Activated CD4-positive, alpha-beta T cell treated with anti-CD3 and anti-CD28 coated beads for 4 hours (primary cell): ENCODE measurements around the gene HIVEP2.

ENCODE experiments used
- DNase-seq, 2 donors: peaks; one replicate each; pipeline ENCODE4 v3.0.0-alpha.2; 2020

Gene HIVEP2

DNA sequence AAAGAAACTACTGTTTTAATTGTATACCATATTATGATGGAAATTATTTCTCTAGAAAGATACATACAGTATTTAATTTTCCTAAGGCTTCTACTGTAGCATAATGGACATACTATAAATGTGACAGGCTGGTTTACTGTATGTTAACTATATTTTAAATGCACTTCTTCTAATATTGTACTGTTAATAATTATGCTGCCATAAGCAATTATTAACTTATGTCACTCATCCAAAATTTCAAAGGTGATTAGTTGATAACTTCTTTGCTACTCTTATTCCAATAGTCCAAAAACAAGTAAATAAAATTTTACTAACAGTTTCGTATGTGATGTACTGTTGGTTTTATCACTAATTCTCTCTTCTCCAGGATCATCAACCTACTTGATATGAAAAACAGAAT, 28.1 kb downstream of the HIVEP2 start:
- no peak for DNase-seq

DNA sequence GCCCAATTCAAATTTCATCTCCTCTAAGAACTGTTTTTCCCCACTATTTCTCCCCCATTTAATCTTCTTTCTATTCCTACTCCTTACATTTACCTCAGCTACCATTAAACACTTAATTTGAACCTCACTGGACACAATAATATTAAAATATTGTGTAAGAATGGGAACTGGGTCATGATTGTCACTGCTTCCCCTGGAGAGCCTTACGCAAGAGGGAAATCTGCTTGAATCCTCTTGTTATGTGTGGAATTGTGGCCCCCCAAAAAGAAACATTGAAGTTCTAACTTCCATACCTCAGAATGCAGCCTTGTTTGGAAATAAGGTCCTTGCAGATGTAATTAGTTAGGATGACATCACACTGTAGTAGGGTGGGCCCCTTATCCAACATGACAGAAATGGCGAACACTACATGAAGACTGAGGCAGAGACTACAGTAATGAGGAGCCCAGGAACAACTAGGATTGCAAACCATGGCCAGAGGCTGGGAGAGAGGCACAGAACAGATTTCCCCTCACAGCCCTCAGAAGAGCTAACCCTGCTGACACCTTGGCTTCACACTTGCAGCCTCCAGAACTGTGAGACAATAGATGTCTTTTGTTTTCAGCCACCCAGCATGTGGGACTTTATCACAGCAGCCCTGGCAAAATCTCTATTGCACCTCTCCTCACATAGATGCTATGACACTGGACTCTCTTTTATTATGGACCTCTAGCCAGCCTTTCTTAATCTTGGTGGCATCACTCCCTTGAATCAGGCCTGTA, 29.9 kb downstream of the HIVEP2 start:
- no peak for DNase-seq

- DNase-seq = no peak
Observed at GRCh38 chr6:142914369-142914768, 30.6 kb downstream of the HIVEP2 start.

GRCh38 chr6:142913511-142914047, 31.4 kb downstream of the HIVEP2 start:
- peak; percentile 68 to 70 for DNase-seq

- DNase-seq = no peak
Observed at GRCh38 chr6:142913036-142913510, 31.9 kb downstream of the HIVEP2 start.

- no peak for DNase-seq
Observed at GRCh38 chr6:142912125-142912524, 32.9 kb downstream of the HIVEP2 start.

- DNase-seq = no peak
Observed at GRCh38 chr6:142911430-142911829, 33.5 kb downstream of the HIVEP2 start.

- DNase-seq = no peak
Observed at GRCh38 chr6:142909686-142910085, 35.3 kb downstream of the HIVEP2 start.

DNA sequence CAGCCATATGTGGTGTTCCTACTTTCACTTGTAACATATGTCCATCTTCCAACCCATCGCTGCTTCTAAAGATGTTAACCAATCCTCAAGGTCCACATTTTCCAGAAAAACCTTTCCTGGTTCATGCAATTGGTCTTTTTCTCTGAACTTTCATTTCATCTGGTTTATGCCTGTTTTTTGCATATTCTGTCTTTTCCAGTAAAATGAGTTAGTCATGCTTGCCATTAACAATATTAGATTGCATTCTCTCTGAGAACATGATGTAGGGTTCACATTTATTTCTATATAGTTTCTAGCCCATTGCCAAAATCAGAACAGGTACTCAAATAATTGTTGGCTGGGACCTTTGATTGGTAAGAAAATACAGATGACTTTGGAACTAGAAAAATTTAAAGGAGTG, 36.7 kb downstream of the HIVEP2 start:
- no peak for DNase-seq

- peak in 1 of 2 donors; percentile 28 for DNase-seq
Observed at GRCh38 chr6:142907544-142907943, 37.4 kb downstream of the HIVEP2 start.

DNA sequence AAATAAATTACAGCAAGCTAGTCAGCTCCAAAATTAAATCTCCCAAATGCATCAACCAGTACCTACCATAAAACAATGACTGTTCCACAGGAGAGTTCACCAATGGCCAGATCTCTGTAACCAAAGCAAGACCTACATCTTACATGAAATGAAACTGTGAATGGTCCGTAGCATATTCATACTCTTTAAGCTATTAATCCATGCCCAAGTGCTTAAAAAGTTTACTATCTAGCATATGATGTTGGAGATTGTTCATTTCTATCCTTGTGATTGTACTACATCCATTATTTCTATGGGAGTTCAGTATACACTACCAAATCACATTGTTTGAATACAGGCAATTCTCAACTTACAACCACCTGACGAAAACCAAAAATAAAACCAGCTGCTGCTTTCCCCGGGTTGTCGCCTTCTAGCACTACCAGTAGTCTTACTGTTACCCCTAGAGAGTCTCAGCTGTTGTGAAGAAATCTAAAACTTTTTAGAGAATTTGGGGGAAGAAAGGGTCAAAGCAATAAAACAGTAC, 38.0 kb downstream of the HIVEP2 start:
- no peak for DNase-seq

DNA sequence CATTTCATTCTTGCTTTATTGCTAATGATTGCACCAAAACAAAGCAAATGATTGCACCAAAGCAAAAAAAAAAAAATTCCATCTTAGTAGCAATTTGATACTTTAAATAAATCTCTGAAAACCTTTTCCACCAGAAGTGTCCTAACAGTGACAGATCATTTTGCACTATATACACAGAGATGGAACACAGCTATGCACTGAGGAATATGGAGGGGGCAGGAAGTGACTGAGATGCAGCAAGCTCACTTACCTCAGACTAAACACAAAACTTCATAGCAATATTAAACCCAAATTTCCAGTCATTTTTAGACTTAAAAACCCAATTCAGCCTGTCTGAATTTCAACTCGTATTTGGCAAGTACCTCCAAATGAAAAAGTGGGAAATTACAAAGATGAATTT, 41.2 kb downstream of the HIVEP2 start:
- no peak for DNase-seq

GRCh38 chr6:142902636-142903053, 42.3 kb downstream of the HIVEP2 start:
- DNase-seq = peak; percentile 54 to 60

DNA sequence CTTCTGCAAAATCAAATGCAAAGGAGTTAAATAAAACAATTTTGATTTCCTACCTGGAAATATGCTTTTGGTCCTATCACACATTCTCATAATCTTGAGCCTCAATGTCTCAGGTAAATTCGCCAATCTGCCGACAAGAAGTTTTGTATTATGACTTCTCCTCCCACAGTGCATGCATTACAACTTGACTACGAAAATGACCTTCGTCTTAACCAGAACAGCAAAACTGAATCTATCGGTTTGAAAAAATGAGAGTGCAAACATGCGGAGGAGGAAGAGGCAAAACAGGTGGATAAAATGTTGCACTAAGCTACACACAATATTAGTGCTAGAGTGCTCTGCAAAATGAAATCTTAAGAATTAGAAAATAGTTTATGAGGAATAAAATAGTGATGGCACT, 43.4 kb downstream of the HIVEP2 start:
- no peak for DNase-seq

DNA sequence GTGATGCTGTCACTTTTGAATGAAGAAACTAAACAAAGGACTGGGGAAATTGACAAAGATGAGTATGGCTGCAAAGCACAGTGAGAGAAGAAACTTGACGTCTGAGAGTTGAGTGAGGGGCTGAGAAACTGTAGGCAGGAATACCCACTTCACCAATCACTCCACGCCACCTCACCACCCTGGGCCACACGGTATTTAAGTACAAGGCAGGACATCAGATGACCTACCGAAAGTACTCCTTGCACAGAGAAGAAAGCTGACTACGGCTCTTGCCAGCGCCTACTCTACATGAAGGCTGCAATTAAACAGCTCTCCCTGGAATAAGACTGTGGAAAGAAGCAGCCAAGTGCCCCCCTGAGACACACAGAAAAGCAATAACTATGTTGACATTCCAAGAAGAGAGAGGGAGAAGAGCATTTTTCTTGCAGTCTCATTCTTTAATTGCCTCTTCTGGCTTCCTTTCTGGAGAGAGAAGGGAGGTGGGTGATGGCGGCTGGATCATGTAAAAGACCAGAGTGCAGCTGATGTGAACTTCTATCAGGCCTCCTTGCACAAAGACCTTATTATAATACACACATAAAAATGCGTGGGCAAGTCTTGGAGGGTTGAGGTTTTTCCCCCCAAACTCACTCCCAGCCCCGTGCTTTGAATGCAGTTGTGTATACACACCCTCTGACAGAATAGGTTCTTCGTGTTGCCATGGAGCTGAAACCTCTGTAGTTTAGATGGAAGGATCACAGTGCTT, 44.6 kb downstream of the HIVEP2 start:
- DNase-seq = no peak

DNA sequence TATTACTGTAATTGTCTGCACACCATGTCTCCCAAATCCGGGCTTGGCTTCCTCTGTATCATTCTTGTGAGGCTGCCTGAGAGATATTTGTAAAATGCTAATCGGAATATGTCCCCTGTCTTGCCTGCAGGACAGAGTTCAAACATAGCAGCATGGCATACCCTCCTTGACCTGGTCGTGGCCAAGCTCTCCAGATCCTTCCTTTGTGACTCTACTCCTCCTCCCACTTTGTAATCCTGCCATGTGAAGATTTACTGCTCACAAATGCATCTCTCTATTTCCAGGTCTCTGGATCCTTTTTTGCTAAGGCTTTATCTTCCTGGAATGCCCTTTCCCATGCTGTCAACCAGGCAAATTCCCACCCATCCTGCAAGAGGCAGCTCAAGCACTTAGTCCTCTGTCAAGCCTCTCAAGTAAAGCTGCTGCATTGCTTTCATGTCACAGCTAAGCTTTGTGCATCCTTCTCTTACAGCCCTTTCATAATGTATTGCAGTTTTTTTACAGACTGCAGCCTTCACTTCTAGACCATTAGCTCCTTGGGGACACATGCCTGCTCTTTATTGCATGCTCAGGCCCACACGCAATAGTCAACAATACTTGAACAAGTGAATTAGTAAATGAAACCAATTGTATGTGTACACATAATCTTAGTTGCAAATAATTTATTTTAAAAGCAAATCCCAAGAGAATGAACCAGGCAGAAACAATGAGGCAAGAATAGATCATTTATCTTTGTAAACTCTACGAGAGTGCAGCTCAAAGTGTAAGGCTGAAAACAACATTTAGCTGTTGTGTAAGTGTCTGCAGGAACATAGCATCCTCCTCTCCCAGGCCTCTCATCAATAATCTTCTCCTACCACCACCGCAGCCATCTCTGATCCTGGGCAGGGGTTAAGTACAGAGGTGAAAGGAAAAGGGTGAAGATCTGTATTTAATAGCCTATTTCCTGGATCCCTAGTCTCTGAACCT, 45.8 kb downstream of the HIVEP2 start:
- no peak for DNase-seq

- no peak for DNase-seq
Observed at GRCh38 chr6:142897659-142898058, 47.3 kb downstream of the HIVEP2 start.

GRCh38 chr6:142896732-142897131, 48.2 kb downstream of the HIVEP2 start:
- no peak for DNase-seq

- DNase-seq = no peak
Observed at GRCh38 chr6:142893088-142893487, 51.9 kb downstream of the HIVEP2 start.

DNA sequence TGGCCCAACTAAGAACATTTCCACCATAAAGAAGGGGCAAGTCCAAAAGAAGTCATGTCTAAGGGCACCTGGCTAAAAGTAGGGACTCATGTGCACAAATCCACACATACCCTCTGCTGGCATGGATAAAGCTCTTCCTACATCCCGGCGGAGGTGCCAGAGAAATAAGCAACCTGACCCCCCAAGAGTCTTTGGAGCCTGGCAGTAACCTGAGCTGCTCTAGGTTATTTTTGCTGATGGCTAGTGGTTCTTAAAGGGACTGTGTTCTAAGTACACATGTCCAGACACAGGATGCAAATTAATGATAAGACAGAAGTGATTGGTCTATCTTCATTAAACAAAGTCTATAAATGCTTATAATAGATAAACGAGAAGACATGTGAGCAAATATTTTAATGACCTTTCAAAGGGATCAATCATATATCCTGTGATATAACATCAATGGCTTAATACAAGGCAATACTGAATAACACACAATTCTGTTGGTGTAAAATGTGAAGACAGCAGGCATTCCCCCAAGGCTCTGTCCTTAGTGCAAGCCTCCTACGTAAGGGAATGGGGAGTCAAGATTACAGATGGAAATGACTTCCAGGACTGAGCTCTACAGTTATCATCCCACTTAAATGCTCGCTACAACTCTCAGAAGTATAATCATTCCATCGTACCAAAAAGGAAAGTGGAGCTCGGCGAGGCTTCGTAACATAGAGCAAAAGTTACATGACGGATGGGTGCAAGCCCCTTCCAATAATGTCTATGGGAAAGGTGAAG, 52.5 kb downstream of the HIVEP2 start:
- DNase-seq = no peak

DNA sequence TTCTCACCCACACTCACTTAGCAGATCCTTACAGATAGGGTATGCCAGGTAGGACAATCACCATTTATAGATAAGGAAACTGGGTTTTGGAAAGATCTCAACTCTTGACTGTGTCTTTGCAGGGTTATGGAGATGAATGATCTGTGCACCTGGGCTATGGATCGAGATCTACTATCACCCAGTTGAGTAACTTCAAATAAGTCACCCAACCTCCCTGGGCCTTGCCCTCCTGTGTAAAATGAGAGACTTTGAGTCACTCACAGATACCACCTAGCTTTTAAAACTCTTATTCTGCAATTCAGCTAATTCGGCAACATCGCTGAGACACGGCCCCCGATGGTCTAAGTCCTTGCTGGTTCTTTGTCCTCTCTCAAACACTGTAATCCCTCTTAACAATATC, 53.5 kb downstream of the HIVEP2 start:
- DNase-seq = no peak

- no peak for DNase-seq
Observed at GRCh38 chr6:142888456-142888855, 56.5 kb downstream of the HIVEP2 start.
